HG02763 (cell line): Measurements from ENCODE around the gene CREB3L1.
"Not testable (repeated sequence)": the region's sequence is repeated elsewhere in the genome, so short reads cannot be mapped to it uniquely, and the experiment has no call there.

Experiments
- ATAC-seq: cut with Tn5 transposase; IDR thresholded peaks from one replicate; pipeline ENCODE4 v1.9.1; 2021; ENCODE audit warnings: mild to moderate bottlenecking, moderate library complexity; ENCODE audit not compliant: unreplicated experiment

The CREB3L1 gene

GRCh38 chr11:46295312-46296058 is 18.0 kb downstream of the CREB3L1 start:
- ATAC-seq, result no peak

GRCh38 chr11:46296059-46296527 is 18.6 kb downstream of the CREB3L1 start:
- no peak for ATAC-seq

- ATAC-seq, result no peak
These were observed 19.3 kb downstream of the CREB3L1 start for GRCh38 chr11:46296528-46297448.

- no peak for ATAC-seq
These were observed 21.4 kb downstream of the CREB3L1 start for GRCh38 chr11:46298699-46299433.

- ATAC-seq, result no peak
These were observed 22.0 kb downstream of the CREB3L1 start for GRCh38 chr11:46299451-46299961.

GRCh38 chr11:46300270-46300669 is 22.8 kb downstream of the CREB3L1 start:
- ATAC-seq, result no peak

GRCh38 chr11:46302866-46303265 is 25.4 kb downstream of the CREB3L1 start:
- no peak for ATAC-seq

GRCh38 chr11:46304036-46304435 is 26.6 kb downstream of the CREB3L1 start:
- ATAC-seq, result not testable (repeated sequence)

GRCh38 chr11:46304605-46305179 is 27.2 kb downstream of the CREB3L1 start:
- no peak for ATAC-seq

- no peak for ATAC-seq
These were observed 27.8 kb downstream of the CREB3L1 start for GRCh38 chr11:46305295-46305694.

GRCh38 chr11:46306296-46306853 is 28.9 kb downstream of the CREB3L1 start:
- ATAC-seq, result no peak

GRCh38 chr11:46307369-46307768 is 29.9 kb downstream of the CREB3L1 start:
- no peak for ATAC-seq

GRCh38 chr11:46307785-46308341 is 30.4 kb downstream of the CREB3L1 start:
- ATAC-seq, result no peak

- peak; percentile 55 for ATAC-seq
These were observed 31.4 kb downstream of the CREB3L1 start for GRCh38 chr11:46308631-46309419.

GRCh38 chr11:46309814-46310259 is 32.4 kb downstream of the CREB3L1 start:
- no peak for ATAC-seq

- no peak for ATAC-seq
These were observed 37.7 kb downstream of the CREB3L1 start for GRCh38 chr11:46315033-46315738.

GRCh38 chr11:46315783-46316563 is 38.5 kb downstream of the CREB3L1 start:
- no peak for ATAC-seq

- ATAC-seq, result no peak
These were observed 41.6 kb downstream of the CREB3L1 start for GRCh38 chr11:46319074-46319453.
